Measurements from ENCODE around the gene FAM131B. TPM values are rescaled to one million over a fixed set of nuclear protein-coding genes. Genes with fewer than 3 reads are reported as not detected.
"Not testable (repeated sequence)": the region's sequence is repeated elsewhere in the genome, so short reads cannot be mapped to it uniquely, and the experiment has no call there.

FAM131B gene
- total RNA-seq, 1 donor from 2014 or later: 111 TPM

GRCh38 chr7:143408252-143408685, 45.8 kb upstream of the FAM131B start:
- no peak overlapping the region for H3K4me3 Mint-ChIP-seq (ENCODE audit: unreplicated experiment)
- H3K9me3 Mint-ChIP-seq (ENCODE audit: unreplicated experiment): peaks cover 14% of the 10 kb centered on the region

GRCh38 chr7:143407287-143408251, 45.1 kb upstream of the FAM131B start:
- H3K9me3 Mint-ChIP-seq (ENCODE audit: unreplicated experiment): peaks cover 13% of the 10 kb centered on the region
- no peak for DNase-seq
- H3K4me1 Mint-ChIP-seq (ENCODE audit: low read depth, unreplicated experiment): peaks cover 49% of the 10 kb centered on the region
- H3K4me3 Mint-ChIP-seq (ENCODE audit: unreplicated experiment): peak overlapping the region; percentile 40
- TF ChIP-seq, protein P1, sequence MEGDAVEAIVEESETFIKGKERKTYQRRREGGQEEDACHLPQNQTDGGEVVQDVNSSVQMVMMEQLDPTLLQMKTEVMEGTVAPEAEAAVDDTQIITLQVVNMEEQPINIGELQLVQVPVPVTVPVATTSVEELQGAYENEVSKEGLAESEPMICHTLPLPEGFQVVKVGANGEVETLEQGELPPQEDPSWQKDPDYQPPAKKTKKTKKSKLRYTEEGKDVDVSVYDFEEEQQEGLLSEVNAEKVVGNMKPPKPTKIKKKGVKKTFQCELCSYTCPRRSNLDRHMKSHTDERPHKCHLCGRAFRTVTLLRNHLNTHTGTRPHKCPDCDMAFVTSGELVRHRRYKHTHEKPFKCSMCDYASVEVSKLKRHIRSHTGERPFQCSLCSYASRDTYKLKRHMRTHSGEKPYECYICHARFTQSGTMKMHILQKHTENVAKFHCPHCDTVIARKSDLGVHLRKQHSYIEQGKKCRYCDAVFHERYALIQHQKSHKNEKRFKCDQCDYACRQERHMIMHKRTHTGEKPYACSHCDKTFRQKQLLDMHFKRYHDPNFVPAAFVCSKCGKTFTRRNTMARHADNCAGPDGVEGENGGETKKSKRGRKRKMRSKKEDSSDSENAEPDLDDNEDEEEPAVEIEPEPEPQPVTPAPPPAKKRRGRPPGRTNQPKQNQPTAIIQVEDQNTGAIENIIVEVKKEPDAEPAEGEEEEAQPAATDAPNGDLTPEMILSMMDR (IDR thresholded peaks at IDR 0.05; ENCODE audit: partially characterized antibody, unreplicated experiment): no peak
- peaks cover 16% of the 10 kb centered on the region for H3K27me3 Mint-ChIP-seq (ENCODE audit: unreplicated experiment)
- no peaks in the 10 kb centered on the region for H3K36me3 Mint-ChIP-seq (ENCODE audit: unreplicated experiment)
- no peak overlapping the region for H3K27ac Mint-ChIP-seq (ENCODE audit: unreplicated experiment)

More at GRCh38 chr7:143408252-143408685, 45.8 kb upstream of the FAM131B start:
- TF ChIP-seq, protein P1 (IDR thresholded peaks at IDR 0.05; ENCODE audit: partially characterized antibody, unreplicated experiment): no peak
- no peak for DNase-seq
- H3K36me3 Mint-ChIP-seq (ENCODE audit: unreplicated experiment): no peaks in the 10 kb centered on the region
- peaks cover 49% of the 10 kb centered on the region for H3K4me1 Mint-ChIP-seq (ENCODE audit: low read depth, unreplicated experiment)
- no peak overlapping the region for H3K27ac Mint-ChIP-seq (ENCODE audit: unreplicated experiment)
- H3K27me3 Mint-ChIP-seq (ENCODE audit: unreplicated experiment): peaks cover 16% of the 10 kb centered on the region

DNA sequence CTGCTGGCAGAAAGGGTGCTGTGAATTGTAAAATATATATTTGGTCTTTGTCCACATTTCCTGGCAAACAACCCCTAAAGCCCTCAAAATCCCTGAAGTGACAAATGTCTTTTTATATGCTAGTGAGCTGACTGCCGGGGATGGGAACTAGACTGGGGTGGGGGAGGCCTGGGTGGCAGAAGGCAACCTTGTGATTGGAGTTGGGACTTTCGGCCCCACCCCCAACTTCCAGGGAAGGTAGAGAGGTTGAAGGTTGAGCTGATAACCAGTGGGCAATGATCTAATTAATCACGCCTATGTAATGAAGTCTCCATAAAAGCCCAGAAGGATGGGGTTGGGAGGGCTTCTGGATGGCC, 43.5 kb upstream of the FAM131B start:
- DNase-seq: no peak
- no peaks in the 10 kb centered on the region for H3K36me3 Mint-ChIP-seq (ENCODE audit: unreplicated experiment)
- peaks cover 13% of the 10 kb centered on the region for H3K9me3 Mint-ChIP-seq (ENCODE audit: unreplicated experiment)
- no peak overlapping the region for H3K4me3 Mint-ChIP-seq (ENCODE audit: unreplicated experiment)
- H3K27ac Mint-ChIP-seq (ENCODE audit: unreplicated experiment): peak overlapping the region; percentile 97
- peaks cover 35% of the 10 kb centered on the region for H3K4me1 Mint-ChIP-seq (ENCODE audit: low read depth, unreplicated experiment)
- TF ChIP-seq, protein P1 (IDR thresholded peaks at IDR 0.05; ENCODE audit: partially characterized antibody, unreplicated experiment): no peak
- peaks cover 16% of the 10 kb centered on the region for H3K27me3 Mint-ChIP-seq (ENCODE audit: unreplicated experiment)

- Mint-ChIP-seq H3K4me3 (ENCODE audit: unreplicated experiment) (peak overlapping the region; percentile 76), H3K9me3 (ENCODE audit: unreplicated experiment) (peaks cover 13% of the 10 kb centered on the region), H3K27me3 (ENCODE audit: unreplicated experiment) (peaks cover 16% of the 10 kb centered on the region), H3K4me1 (ENCODE audit: low read depth, unreplicated experiment) (peaks cover 31% of the 10 kb centered on the region), H3K27ac (ENCODE audit: unreplicated experiment) (peak overlapping the region; percentile 97), H3K36me3 (ENCODE audit: unreplicated experiment) (no peaks in the 10 kb centered on the region)
- TF ChIP-seq, protein P1 (IDR thresholded peaks at IDR 0.05; ENCODE audit: partially characterized antibody, unreplicated experiment): no peak
- peak; percentile 88 for DNase-seq
Observed at GRCh38 chr7:143405173-143406001, 42.9 kb upstream of the FAM131B start.

GRCh38 chr7:143402233-143402632, 39.7 kb upstream of the FAM131B start:
- not testable (repeated sequence) for DNase-seq; H3K36me3 Mint-ChIP-seq (ENCODE audit: unreplicated experiment); H3K27ac Mint-ChIP-seq (ENCODE audit: unreplicated experiment); H3K4me3 Mint-ChIP-seq (ENCODE audit: unreplicated experiment)
- H3K27me3 Mint-ChIP-seq (ENCODE audit: unreplicated experiment): peaks cover 16% of the 10 kb centered on the region
- H3K4me1 Mint-ChIP-seq (ENCODE audit: low read depth, unreplicated experiment): peaks cover 21% of the 10 kb centered on the region
- H3K9me3 Mint-ChIP-seq (ENCODE audit: unreplicated experiment): peaks cover 15% of the 10 kb centered on the region

Data from glutamatergic neuron (in vitro differentiated cells).